Vagina (tissue), 2 donors: ENCODE data around the gene LMBR1L.
A peak's percentile ranks its signal among the peaks of the same experiment; 100 is the strongest.

ENCODE experiments used
- POLR2A ChIP-seq, 2 donors: fragments of 450-650 bp; IDR thresholded peaks; one replicate each; pipeline ENCODE4 v1.6.1; 2017; ENCODE audit warnings: antibody characterized with exemption in 2 of 2, mild to moderate bottlenecking in 2 of 2, moderate library complexity in 2 of 2
- POLR2AphosphoS5 ChIP-seq, 2 donors: sonication (generic); formaldehyde crosslinking; IDR thresholded peaks; one replicate each; pipeline ENCODE4 v1.9.0; 2017; ENCODE audit warnings: antibody characterized with exemption in 2 of 2, mild to moderate bottlenecking in 2 of 2, low read depth in 1 of 2; ENCODE audit not compliant: insufficient read depth in 1 of 2
- TF ChIP-seq, protein P1 (sequence below), 3 experiments: fragments of 450-650 bp in 2 of 3; fragments of 200-600 bp in 1 of 3; sonication (generic) in 1 of 3; IDR thresholded peaks; one replicate each; pipeline ENCODE4 v1.5.1; 2017 to 2019; ENCODE audit warnings: antibody characterized with exemption in 3 of 3, mild to moderate bottlenecking in 2 of 3, moderate library complexity in 2 of 3

GRCh38 chr12:49108958-49109404 lies 1.7 kb downstream of the LMBR1L start:
- TF ChIP-seq, protein P1, sequence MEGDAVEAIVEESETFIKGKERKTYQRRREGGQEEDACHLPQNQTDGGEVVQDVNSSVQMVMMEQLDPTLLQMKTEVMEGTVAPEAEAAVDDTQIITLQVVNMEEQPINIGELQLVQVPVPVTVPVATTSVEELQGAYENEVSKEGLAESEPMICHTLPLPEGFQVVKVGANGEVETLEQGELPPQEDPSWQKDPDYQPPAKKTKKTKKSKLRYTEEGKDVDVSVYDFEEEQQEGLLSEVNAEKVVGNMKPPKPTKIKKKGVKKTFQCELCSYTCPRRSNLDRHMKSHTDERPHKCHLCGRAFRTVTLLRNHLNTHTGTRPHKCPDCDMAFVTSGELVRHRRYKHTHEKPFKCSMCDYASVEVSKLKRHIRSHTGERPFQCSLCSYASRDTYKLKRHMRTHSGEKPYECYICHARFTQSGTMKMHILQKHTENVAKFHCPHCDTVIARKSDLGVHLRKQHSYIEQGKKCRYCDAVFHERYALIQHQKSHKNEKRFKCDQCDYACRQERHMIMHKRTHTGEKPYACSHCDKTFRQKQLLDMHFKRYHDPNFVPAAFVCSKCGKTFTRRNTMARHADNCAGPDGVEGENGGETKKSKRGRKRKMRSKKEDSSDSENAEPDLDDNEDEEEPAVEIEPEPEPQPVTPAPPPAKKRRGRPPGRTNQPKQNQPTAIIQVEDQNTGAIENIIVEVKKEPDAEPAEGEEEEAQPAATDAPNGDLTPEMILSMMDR (IDR thresholded peaks at IDR 0.05): no peak
- TF ChIP-seq POLR2AphosphoS5 (IDR thresholded peaks at IDR 0.05; ENCODE audit: insufficient read depth in 1 of 2, low read depth in 1 of 2) (peak; percentile 43 to 81), POLR2A (IDR thresholded peaks at IDR 0.05) (no peak)
